Measurements from ENCODE around the gene LAMA2. TPM values are rescaled to one million over a fixed set of nuclear protein-coding genes. Genes with fewer than 3 reads are reported as not detected.
A peak's percentile ranks its signal among the peaks of the same experiment; 100 is the strongest.

Gene LAMA2
- total RNA-seq, 2 donors from 2014 or later = 0.93 to 2.0 TPM

DNA sequence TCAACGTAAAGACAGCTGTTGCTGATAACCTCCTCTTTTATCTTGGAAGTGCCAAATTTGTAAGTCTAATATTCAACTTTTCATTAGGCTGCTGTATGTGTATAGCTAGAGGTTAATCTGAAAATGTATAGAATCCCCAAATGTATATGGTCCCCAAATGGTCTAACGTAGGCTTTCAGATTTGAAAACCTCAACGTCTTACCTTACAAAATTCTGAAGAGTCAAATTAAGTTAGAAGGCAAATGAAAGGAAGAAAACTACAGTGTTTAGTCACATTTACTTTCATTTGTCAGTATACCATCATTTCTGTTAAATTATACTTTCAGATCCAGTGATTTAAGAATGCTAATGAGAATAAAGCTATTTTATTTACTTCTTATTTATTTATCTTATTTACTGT, 570.1 kb downstream of the LAMA2 start:
- H3K27ac Mint-ChIP-seq = peak overlapping the region in 1 of 2 donors; percentile 26
- DNase-seq (ENCODE audit: low spot score in 2 of 2) (no peak), ATAC-seq (peak in 1 of 2 donors; percentile 31)
- H3K36me3 Mint-ChIP-seq = peaks cover 8 to 14% of the 10 kb centered on the region in 2 donors
- peaks cover 7 to 15% of the 10 kb centered on the region in 2 donors for H3K9me3 Mint-ChIP-seq

DNA sequence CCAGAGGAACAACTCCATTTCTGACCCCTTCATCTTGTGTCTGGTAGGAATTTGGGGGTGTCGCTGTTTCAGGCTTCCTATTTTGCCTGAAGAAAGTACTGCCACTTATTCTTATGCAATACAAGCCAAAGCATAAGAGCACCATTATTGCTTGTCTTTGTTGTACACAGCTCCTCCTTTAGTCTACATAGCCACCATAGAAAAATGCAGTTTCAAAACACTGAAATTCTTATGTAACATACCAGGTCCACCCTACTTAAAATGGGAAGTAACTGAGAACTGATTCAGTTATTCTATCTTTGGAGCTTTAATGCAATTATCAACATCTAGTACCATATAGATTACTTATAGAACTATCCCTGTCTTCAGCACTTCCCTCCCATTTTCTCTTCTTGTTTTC, 571.5 kb downstream of the LAMA2 start:
- peaks cover 7 to 15% of the 10 kb centered on the region in 2 donors for H3K9me3 Mint-ChIP-seq
- DNase-seq (ENCODE audit: low spot score in 2 of 2) (no peak), ATAC-seq (no peak)
- peaks cover 8 to 14% of the 10 kb centered on the region in 2 donors for H3K36me3 Mint-ChIP-seq
- peak overlapping the region in 1 of 2 donors; percentile 86 for H3K27ac Mint-ChIP-seq

DNA sequence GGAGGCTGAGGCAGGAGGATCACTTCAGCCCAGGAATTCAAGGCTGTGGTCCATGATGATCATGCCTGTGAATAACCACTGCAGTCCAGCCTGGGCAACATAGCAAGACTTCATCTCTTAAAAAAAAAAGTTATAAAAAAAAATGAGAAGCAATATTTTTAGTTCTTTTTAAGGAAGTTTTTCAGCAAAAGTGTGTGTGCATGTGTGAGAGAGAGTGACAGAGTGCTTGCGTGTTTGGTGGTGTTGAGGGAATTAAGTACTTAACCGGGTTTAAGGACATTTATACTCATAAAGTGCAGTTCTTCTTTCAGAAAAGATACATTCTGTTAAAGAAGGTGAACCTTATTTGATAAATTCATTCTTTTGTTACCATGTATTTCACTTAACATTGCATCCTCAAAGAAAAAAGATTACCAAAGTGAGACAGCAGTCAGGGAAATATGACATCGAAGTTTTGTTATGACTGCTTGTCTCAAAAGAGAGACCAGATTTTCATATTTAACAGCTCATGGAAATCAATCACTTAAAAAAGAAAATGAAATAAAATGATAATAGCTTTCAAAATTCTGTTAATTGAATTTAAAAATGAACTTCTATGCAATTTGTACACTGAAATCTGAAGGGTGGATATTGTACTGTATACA, 572.3 kb downstream of the LAMA2 start:
- ATAC-seq (peak in 1 of 2 donors; percentile 48), DNase-seq (ENCODE audit: low spot score in 2 of 2) (no peak)
- Mint-ChIP-seq H3K27ac (peak overlapping the region in 1 of 2 donors; percentile 17), H3K9me3 (peaks cover 7 to 15% of the 10 kb centered on the region in 2 donors), H3K36me3 (peaks cover 8 to 14% of the 10 kb centered on the region in 2 donors)

GRCh38 chr6:129460221-129460620, 577.3 kb downstream of the LAMA2 start:
- ATAC-seq (no peak), DNase-seq (ENCODE audit: low spot score in 2 of 2) (no peak)
- no peaks in the 10 kb centered on the region for H3K9me3 Mint-ChIP-seq
- H3K27ac Mint-ChIP-seq = no peak overlapping the region
- H3K36me3 Mint-ChIP-seq = no peaks in the 10 kb centered on the region

DNA sequence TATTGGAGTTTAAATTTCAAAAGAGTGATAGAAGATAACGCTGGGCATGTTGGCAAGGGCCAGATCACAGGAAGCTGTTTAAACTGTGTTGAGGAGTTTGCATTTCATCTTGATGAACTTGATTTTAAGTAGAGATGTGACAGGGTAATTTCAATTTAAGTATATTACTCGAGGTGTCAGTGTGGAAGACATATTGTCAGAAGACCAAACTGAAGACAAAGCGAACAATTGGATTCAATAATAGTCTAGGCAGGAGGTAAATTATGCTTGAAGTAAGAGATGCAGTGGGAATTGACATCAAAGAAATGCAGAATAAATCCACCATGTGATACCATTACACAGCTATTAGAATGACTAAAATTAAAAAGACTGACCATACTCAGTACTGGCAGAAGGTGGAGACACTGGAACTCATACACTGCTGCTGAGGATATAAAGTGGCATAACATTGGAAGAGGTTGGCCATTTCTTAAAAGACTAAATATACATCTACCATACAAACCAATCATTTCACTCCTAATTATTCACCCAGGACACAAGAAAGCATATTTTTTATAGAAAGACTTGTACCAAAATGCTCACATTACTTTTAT, 586.2 kb downstream of the LAMA2 start:
- DNase-seq (ENCODE audit: low spot score in 2 of 2) = no peak
- Mint-ChIP-seq H3K27ac (no peak overlapping the region), H3K36me3 (no peaks in the 10 kb centered on the region), H3K9me3 (no peaks in the 10 kb centered on the region)
- ATAC-seq = no peak

- DNase-seq (ENCODE audit: low spot score in 2 of 2) (no peak), ATAC-seq (no peak)
- Mint-ChIP-seq H3K36me3 (no peaks in the 10 kb centered on the region), H3K27ac (no peak overlapping the region), H3K9me3 (no peaks in the 10 kb centered on the region)
Measured at GRCh38 chr6:129472239-129472638, 589.3 kb downstream of the LAMA2 start.

GRCh38 chr6:129473546-129473945, 590.6 kb downstream of the LAMA2 start:
- ATAC-seq = no peak
- no peaks in the 10 kb centered on the region for H3K36me3 Mint-ChIP-seq
- no peaks in the 10 kb centered on the region for H3K9me3 Mint-ChIP-seq
- DNase-seq (ENCODE audit: low spot score in 2 of 2) = no peak
- H3K27ac Mint-ChIP-seq = no peak overlapping the region

DNA sequence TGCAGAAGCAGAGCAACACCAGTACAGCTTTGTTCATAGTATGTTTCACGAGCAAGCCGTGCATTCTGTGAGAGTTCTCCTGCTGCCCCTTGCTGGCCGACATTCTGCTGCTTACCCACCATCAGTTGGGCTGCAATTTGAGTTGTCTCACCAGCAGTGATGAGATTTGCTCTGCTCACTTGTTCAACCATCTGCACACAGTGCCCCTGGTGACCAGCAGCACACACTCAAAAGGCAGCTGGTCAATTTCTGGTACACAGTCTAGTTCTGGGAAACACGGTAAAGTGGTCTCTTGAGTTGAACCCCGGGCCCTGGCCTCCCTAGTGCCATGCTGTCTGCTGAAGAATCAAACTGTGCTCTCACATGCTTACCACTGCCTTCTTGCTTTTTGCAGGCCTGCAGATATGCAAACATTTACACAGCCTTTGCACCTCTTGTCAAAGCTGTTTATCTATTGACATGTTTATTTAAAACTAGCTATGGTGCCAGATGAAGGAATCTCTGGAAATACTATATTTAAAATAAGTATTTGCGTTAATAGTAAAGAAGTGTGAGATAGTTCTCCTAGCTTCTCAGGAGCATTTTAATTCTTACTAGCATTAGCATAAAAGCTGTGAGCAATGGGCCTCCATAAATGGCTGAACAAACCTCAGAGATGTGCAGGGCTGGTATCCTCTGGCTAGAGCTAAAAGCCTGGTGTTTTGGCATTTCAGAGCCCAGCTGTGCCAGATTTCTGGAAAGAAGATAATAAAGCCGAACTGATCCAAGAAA, 592.7 kb downstream of the LAMA2 start:
- Mint-ChIP-seq H3K36me3 (no peaks in the 10 kb centered on the region), H3K9me3 (no peaks in the 10 kb centered on the region), H3K27ac (no peak overlapping the region)
- no peak for DNase-seq (ENCODE audit: low spot score in 2 of 2)
- ATAC-seq = no peak

DNA sequence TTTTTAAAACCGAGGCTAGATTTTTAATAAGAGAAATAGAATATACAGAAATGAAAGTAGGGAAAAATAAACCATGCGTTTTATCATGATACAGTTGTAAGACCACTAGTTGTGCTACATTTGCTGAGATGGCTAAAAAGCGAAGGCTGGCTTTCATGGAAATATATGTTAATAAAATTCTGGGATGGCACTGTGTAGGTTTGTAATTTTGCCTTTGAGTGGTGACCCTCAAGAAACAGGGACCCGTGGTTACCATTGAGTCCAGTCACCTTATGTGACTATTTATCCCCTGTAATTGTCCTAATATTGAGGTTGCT, 593.3 kb downstream of the LAMA2 start:
- H3K9me3 Mint-ChIP-seq = no peaks in the 10 kb centered on the region
- no peak for DNase-seq (ENCODE audit: low spot score in 2 of 2)
- no peak for ATAC-seq
- H3K27ac Mint-ChIP-seq = no peak overlapping the region
- H3K36me3 Mint-ChIP-seq = no peaks in the 10 kb centered on the region

- H3K36me3 Mint-ChIP-seq = no peaks in the 10 kb centered on the region
- H3K27ac Mint-ChIP-seq = no peak overlapping the region
- no peak for DNase-seq (ENCODE audit: low spot score in 2 of 2)
- H3K9me3 Mint-ChIP-seq = no peaks in the 10 kb centered on the region
- ATAC-seq = no peak
Measured at GRCh38 chr6:129476810-129477209, 593.9 kb downstream of the LAMA2 start.

GRCh38 chr6:129478379-129478778, 595.4 kb downstream of the LAMA2 start:
- DNase-seq (ENCODE audit: low spot score in 2 of 2) = no peak
- Mint-ChIP-seq H3K36me3 (no peaks in the 10 kb centered on the region), H3K9me3 (no peaks in the 10 kb centered on the region), H3K27ac (no peak overlapping the region)
- no peak for ATAC-seq

DNA sequence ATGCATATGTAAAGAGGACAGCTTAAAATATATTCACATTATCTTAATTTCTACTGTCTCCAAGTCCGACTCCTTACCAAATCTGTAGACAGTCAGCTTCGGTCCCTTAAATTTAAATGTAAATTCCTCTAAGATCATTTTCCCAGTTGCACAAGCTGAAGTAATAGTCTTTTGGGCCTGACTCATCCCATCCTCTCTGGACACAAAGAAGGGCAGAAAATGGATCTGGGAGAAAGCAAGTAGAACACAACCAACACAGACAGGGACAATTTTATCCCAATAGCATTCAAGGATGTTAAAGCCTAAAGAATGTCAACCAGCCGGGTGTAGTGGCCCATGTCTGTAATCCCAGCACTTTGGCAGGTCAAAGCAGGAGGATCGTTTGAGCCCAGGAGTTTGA, 598.8 kb downstream of the LAMA2 start:
- DNase-seq (ENCODE audit: low spot score in 2 of 2) = no peak
- Mint-ChIP-seq H3K36me3 (no peaks in the 10 kb centered on the region), H3K27ac (no peak overlapping the region), H3K9me3 (no peaks in the 10 kb centered on the region)
- no peak for ATAC-seq

GRCh38 chr6:129485746-129486145, 602.8 kb downstream of the LAMA2 start:
- DNase-seq (ENCODE audit: low spot score in 2 of 2) = no peak
- no peak for ATAC-seq
- H3K36me3 Mint-ChIP-seq = no peaks in the 10 kb centered on the region
- no peak overlapping the region for H3K27ac Mint-ChIP-seq
- no peaks in the 10 kb centered on the region for H3K9me3 Mint-ChIP-seq

GRCh38 chr6:129486327-129486726, 603.4 kb downstream of the LAMA2 start:
- Mint-ChIP-seq H3K27ac (no peak overlapping the region), H3K9me3 (no peaks in the 10 kb centered on the region), H3K36me3 (peaks cover 0 to under 1% of the 10 kb centered on the region in 2 donors)
- no peak for DNase-seq (ENCODE audit: low spot score in 2 of 2)
- no peak for ATAC-seq

DNA sequence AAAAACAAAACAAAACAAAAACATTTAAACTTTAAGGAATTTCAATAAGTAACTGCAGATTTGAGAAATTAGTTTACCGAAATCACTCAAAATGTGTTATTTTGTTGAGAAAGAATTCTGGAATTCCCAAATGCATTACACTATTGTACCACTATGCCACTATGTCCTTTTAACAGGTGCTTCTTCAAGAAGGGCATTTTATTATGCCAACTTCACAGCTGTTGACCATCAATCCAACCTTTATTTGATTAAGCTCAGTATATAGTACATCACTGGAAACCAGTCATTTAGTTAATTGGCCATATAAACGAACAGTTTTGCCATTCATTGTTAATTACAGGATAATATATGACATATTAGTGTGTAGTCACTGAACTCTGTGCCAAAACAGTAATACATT, 605.4 kb downstream of the LAMA2 start:
- DNase-seq (ENCODE audit: low spot score in 2 of 2) (no peak), ATAC-seq (no peak)
- Mint-ChIP-seq H3K9me3 (no peaks in the 10 kb centered on the region), H3K36me3 (peaks cover 0 to 4% of the 10 kb centered on the region in 2 donors), H3K27ac (peak overlapping the region in 1 of 2 donors; percentile 99)

DNA sequence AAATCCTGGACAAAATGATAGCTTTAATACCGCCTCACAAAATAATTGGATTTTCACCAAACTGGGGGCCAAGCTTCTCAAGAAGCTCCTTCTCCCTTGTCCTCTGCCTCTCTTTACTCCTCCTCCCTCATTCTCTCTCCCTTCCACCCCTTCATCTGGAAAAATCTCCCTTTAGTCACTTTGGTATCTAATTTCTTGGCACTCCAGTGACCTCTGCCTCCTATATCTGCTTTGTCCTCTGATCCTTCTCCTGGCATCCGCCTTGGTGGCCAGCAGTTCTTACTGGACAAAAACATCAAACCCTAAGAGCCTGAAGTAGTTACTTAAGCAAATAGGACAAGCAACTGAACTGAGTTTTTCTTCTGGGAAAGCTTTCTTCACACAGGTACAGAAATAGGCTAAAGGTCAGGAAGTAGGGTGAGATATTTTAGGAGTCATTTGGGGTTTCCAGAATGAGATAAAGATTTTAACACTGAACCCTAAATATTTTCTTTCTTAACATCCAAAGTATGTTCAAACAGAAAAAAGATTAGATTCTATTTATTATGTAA, 606.4 kb downstream of the LAMA2 start:
- Mint-ChIP-seq H3K36me3 (peaks cover 0 to 8% of the 10 kb centered on the region in 2 donors), H3K9me3 (no peaks in the 10 kb centered on the region), H3K27ac (peak overlapping the region; percentile 89 to 99)
- ATAC-seq (no peak), DNase-seq (ENCODE audit: low spot score in 2 of 2) (no peak)

- no peaks in the 10 kb centered on the region for H3K9me3 Mint-ChIP-seq
- peaks cover 0 to 10% of the 10 kb centered on the region in 2 donors for H3K36me3 Mint-ChIP-seq
- H3K27ac Mint-ChIP-seq = peak overlapping the region; percentile 99
- peak; percentile 50 to 71 for DNase-seq (ENCODE audit: low spot score in 2 of 2)
- peak; percentile 87 to 91 for ATAC-seq
Measured at GRCh38 chr6:129490521-129491255, 607.8 kb downstream of the LAMA2 start.
